Measurements from ENCODE around the gene C14orf119. TPM values are rescaled to one million over a fixed set of nuclear protein-coding genes. Genes with fewer than 3 reads are reported as not detected.

C14orf119 gene
- total and polyA plus RNA-seq, 9 of the 15 experiments (the other 6 are each of a cell fraction or from before 2014, with no cell fraction given): 36.7 to 251 (median 51.8) TPM

GRCh38 chr14:23146351-23146910 is 51.1 kb downstream of the C14orf119 start (continued):
- TF ChIP-seq E2F6 (IDR thresholded peaks at IDR 0.05; ENCODE audit: borderline replicate concordance in 1 of 2, extremely low read depth in 1 of 2, insufficient read depth in 1 of 2, insufficient read length in 1 of 2, low read depth in 1 of 2, low read length in 1 of 2, poor library complexity in 1 of 2, severe bottlenecking in 1 of 2) (no peak), NFE2L1 (tag; IDR thresholded peaks at IDR 0.05; ENCODE audit: borderline replicate concordance, low read depth) (no peak), ELK3 (CRISPR knock-in tag; IDR thresholded peaks at IDR 0.05) (no peak), U2AF1 (optimal IDR thresholded peaks at IDR 0.05; ENCODE audit: low read depth, low read length) (peak; percentile 37), SPI1 (IDR thresholded peaks at IDR 0.05; ENCODE audit: borderline replicate concordance, low read depth, low read length) (no peak), MBD2 (IDR thresholded peaks at IDR 0.05; ENCODE audit: borderline replicate concordance, low read depth) (peak; percentile 84), CCNT2 (IDR thresholded peaks at IDR 0.05; ENCODE audit: borderline replicate concordance, extremely low read depth, insufficient read length, low read depth, low read length) (peak; percentile 97), MYC (IDR thresholded peaks at IDR 0.05; ENCODE audit: low read depth, low read length) (peak; percentile 50; the same call in 1 of the 2 replicates), MYC (CRISPR knock-in tag; IDR thresholded peaks at IDR 0.05; ENCODE audit: borderline replicate concordance, low read depth) (no peak), PRDM10 (IDR thresholded peaks at IDR 0.05; ENCODE audit: partially characterized antibody) (peak; percentile 93), EHMT2 (IDR thresholded peaks at IDR 0.05) (peak; percentile 45), WHSC1 (IDR thresholded peaks at IDR 0.05; ENCODE audit: low read length) (no peak), ZNF668 (CRISPR knock-in tag; IDR thresholded peaks at IDR 0.05) (peak; percentile 85; the same call in 1 of the 2 replicates), HIVEP1 (CRISPR knock-in tag; IDR thresholded peaks at IDR 0.05) (no peak), PHF8 (IDR thresholded peaks at IDR 0.05; ENCODE audit: borderline replicate concordance, low read length) (no peak), CUX1 (CRISPR knock-in tag; IDR thresholded peaks at IDR 0.05) (0 out of 2 replicates have a peak, but pooled peaks have one; percentile 41)

All from K562 (cell line).